ENCODE results near the gene ZNF207. TPM values are rescaled to one million over a fixed set of nuclear protein-coding genes. Genes with fewer than 3 reads are reported as not detected.

The ZNF207 gene
- total RNA-seq, 1 donor from 2014 or later: 268 TPM

DNA sequence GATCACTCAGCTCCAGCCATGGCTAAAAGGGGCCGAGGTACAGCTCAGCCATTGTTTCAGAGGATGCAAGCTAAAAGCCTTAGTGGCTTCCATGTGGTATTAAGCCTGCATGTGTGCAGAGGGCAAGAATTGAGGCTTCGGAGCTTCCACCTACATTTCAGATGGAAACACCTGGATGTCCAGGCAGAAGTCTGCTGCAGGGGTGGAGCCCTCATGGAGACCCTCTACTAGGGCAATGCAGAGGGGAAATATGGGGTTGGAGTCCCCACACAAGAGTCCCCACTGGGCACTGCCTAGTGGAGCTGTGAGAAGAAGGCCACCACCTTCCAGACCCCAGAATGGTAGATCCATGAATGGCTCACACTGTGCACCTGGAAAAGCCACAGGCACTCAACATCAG, 79.6 kb downstream of the ZNF207 start:
- peaks cover 5% of the 10 kb centered on the region for H3K36me3 Mint-ChIP-seq (ENCODE audit: low read depth)
- no peak for DNase-seq (ENCODE audit: low spot score)
- H3K4me1 Mint-ChIP-seq (ENCODE audit: low read depth): no peaks in the 10 kb centered on the region
- H3K9me3 Mint-ChIP-seq: peaks cover 22% of the 10 kb centered on the region
- H3K27ac Mint-ChIP-seq: no peak overlapping the region
- no peak overlapping the region for H3K4me3 Mint-ChIP-seq
- intact Hi-C loops (cut with micrococcal nuclease): no loop called here
- H3K27me3 Mint-ChIP-seq (ENCODE audit: insufficient read depth): no peaks in the 10 kb centered on the region

Other genes with a start within 250 kb of the ZNF207 start
- 25.9 and 27.2 TPM in 2 replicates for gene RHOT1, start 207.7 kb upstream of the ZNF207 start, total RNA-seq
- 0.10 and 0.26 TPM in 2 replicates for gene RHBDL3, start 84.3 kb upstream of the ZNF207 start, total RNA-seq
- 34.1 and 37.6 TPM in 2 replicates for gene C17orf75, start 8.0 kb upstream of the ZNF207 start, total RNA-seq
- 190 and 198 TPM in 2 replicates for gene PSMD11, start 94.4 kb downstream of the ZNF207 start, total RNA-seq
- gene CDK5R1, start 136.8 kb downstream of the ZNF207 start, total RNA-seq: 6.1 and 7.1 TPM in 2 replicates

Data from activated T-helper 1 cell treated with anti-CD3 and anti-CD28 coated beads, Interleukin-12 subunit alpha, Interleukin-12 subunit beta, Interleukin-2, Interleukin-4 antibody, amounts not matched to agents 30 ng/mL and 10 ng/mL and 1 ng/mL, durations not matched to agents 14 hours and 24 hours and 36 hours (primary cell).